HUES6 (cell line): Measurements from ENCODE around the gene C1QC.

ENCODE experiments used
- H3K27ac ChIP-seq: 2 replicates; pipeline ENCODE4 v1.7.0; 2013; ENCODE audit warnings: low read depth, mild to moderate bottlenecking, low read length, inconsistent platforms
- H3K27me3 ChIP-seq: 2 replicates; pipeline ENCODE4 v1.6.1; 2013; ENCODE audit warnings: low read length; ENCODE audit not compliant: control insufficient read depth, insufficient read depth
- H3K36me3 ChIP-seq: 2 replicates; pipeline ENCODE4 v1.6.1; 2013; ENCODE audit warnings: low read length; ENCODE audit not compliant: control insufficient read depth, insufficient read depth
- H3K4me1 ChIP-seq: 2 replicates; pipeline ENCODE4 v1.6.1; 2013; ENCODE audit warnings: low read length; ENCODE audit not compliant: control insufficient read depth, insufficient read depth
- H3K4me3 ChIP-seq: 2 replicates; pipeline ENCODE4 v1.5.1; 2013; ENCODE audit warnings: low read depth, low read length
- H3K9ac ChIP-seq: one replicate; pipeline ENCODE4 v1.6.1; 2013; ENCODE audit warnings: mild to moderate bottlenecking, low read length
- H3K9me3 ChIP-seq: 2 replicates; pipeline ENCODE4 v1.6.1; 2013; ENCODE audit warnings: low read depth, low read length; ENCODE audit not compliant: control insufficient read depth, insufficient read depth

C1QC gene

GRCh38 chr1:22650089-22650693, 6.8 kb downstream of the C1QC start:
- no peak overlapping the region for H3K27ac ChIP-seq
- no peaks in the 10 kb centered on the region for H3K4me1 ChIP-seq

GRCh38 chr1:22651941-22652856, 8.8 kb downstream of the C1QC start:
- H3K4me1 ChIP-seq = no peaks in the 10 kb centered on the region
- H3K27ac ChIP-seq = no peak overlapping the region
- no peaks in the 10 kb centered on the region for H3K36me3 ChIP-seq
- H3K9me3 ChIP-seq = no peaks in the 10 kb centered on the region
- H3K4me3 ChIP-seq = no peak overlapping the region
- no peak overlapping the region for H3K9ac ChIP-seq
- peaks cover 5% of the 10 kb centered on the region; the same call in 1 of the 2 replicates for H3K27me3 ChIP-seq

More at GRCh38 chr1:22650089-22650693, 6.8 kb downstream of the C1QC start:
- H3K9ac ChIP-seq = no peak overlapping the region
- no peak overlapping the region for H3K4me3 ChIP-seq
- H3K27me3 ChIP-seq = peaks cover 3% of the 10 kb centered on the region; the same call in 1 of the 2 replicates
- no peaks in the 10 kb centered on the region for H3K9me3 ChIP-seq
- no peaks in the 10 kb centered on the region for H3K36me3 ChIP-seq

DNA sequence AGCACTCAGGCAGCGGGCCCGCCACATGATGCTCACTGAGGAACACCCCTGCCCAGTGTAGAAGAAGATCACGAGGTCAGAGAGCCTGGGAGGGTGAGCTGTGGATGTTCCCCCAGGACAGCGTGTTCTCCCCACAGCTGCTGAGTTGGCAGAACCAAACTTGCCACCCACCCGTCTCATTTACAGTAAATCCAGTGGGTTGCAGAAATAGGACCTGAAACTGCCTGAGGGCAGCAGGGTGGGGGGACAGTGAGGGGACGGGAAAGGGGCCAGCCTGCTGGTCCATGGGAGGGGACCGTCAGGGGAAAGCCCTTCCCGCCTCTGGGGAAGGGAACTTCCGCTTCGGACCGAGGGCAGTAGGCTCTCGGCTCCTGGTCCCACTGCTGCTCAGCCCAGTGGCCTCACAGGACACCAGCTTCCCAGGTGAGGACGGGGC, 9.5 kb downstream of the C1QC start, which contains the start of gene C1QB:
Gene C1QB, plus strand, starts transcription at position 356 of the 436 bp plus-strand sequence. CDS start 6,227 bp downstream, outside the sequence.
- no peak within 1 kb of the TSS for H3K4me3 ChIP-seq
- H3K9ac ChIP-seq = no peak within 1 kb of the TSS
- H3K9me3 ChIP-seq = no peaks in the 10 kb centered on the region

GRCh38 chr1:22654692-22655091, 11.3 kb downstream of the C1QC start:
- H3K4me3 ChIP-seq = no peak overlapping the region
- H3K27ac ChIP-seq = no peak overlapping the region
- H3K9ac ChIP-seq = no peak overlapping the region
- H3K4me1 ChIP-seq = no peaks in the 10 kb centered on the region
- peaks cover 5% of the 10 kb centered on the region; the same call in 1 of the 2 replicates for H3K27me3 ChIP-seq
- no peaks in the 10 kb centered on the region for H3K36me3 ChIP-seq
- H3K9me3 ChIP-seq = no peaks in the 10 kb centered on the region

More for the DNA sequence above, 9.5 kb downstream of the C1QC start, which contains the start of gene C1QB:
- peaks cover 5% of the 10 kb centered on the region; the same call in 1 of the 2 replicates for H3K27me3 ChIP-seq
- no peaks in the 10 kb centered on the region for H3K4me1 ChIP-seq
- H3K36me3 ChIP-seq = no peaks in the 10 kb centered on the region
- H3K27ac ChIP-seq = no peak within 1 kb of the TSS

DNA sequence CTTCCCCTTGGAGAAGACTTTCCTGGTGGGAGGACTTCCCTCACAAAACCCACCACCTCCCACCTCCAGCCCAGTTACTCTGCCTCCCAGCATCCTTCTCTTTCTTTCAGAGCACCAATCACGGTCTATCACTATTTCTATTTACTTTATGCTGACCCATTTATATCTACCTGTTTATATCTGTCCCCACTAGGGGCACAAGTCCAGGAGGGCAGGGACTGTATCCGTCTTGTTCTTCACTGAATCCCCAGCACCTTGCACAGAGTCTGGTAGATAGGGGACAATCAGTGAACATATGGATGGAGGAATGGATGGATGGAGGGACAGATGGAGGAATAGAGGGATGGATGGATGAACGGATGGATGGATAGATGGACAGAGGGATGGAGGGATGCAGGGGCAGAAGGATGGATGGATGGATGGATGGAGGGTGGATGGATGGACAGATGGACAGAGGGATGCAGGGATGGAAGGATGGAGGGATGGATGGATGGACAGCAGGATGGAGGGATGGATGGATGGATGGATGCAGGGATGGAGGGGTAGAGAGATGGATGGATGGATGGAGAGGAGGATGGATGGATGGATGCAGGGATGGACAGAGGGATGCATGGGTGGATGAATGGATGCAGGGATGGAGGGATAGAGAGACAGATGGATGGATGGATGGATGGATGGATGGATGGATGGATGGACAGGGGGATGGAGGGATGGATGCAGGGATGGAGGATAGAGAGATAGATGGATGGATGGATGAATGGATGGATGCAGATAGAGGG, 15.1 kb downstream of the C1QC start:
- Histone ChIP-seq H3K4me1 (no peaks in the 10 kb centered on the region), H3K9me3 (no peaks in the 10 kb centered on the region), H3K36me3 (no peaks in the 10 kb centered on the region), H3K27me3 (peaks cover 5% of the 10 kb centered on the region; the same call in 1 of the 2 replicates), H3K4me3 (no peak overlapping the region), H3K9ac (no peak overlapping the region), H3K27ac (no peak overlapping the region)

- Histone ChIP-seq H3K27ac (no peak overlapping the region), H3K9ac (no peak overlapping the region), H3K27me3 (peaks cover 5% of the 10 kb centered on the region; the same call in 1 of the 2 replicates), H3K36me3 (no peaks in the 10 kb centered on the region), H3K9me3 (no peaks in the 10 kb centered on the region), H3K4me1 (no peaks in the 10 kb centered on the region; the same call in 1 of the 2 replicates), H3K4me3 (no peak overlapping the region)
Observed at GRCh38 chr1:22660716-22661241, 17.3 kb downstream of the C1QC start.

GRCh38 chr1:22661880-22662279, 18.4 kb downstream of the C1QC start:
- no peaks in the 10 kb centered on the region; the same call in 1 of the 2 replicates for H3K27me3 ChIP-seq

DNA sequence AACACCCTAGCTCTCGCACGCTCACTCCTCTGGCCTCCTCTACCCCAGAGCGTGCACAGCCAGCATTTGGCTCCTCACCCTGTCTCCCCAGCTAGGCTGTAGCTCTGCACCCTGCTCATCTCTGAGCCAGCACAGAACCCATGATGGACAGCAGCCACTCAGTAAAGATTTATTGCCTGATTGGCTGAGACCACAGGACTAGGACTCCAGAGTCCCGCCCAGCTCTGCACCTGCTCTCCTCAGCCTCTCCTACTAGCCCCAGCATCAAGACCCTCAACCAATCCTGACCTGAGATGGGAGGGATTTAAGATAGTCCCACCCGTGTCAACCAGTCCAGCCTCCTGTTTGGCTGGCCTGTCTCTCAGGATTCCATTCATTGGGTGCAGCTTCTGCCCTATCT, 18.9 kb downstream of the C1QC start:
- H3K36me3 ChIP-seq = no peaks in the 10 kb centered on the region
- no peaks in the 10 kb centered on the region; the same call in 1 of the 2 replicates for H3K4me1 ChIP-seq
- no peak overlapping the region for H3K9ac ChIP-seq
- no peaks in the 10 kb centered on the region for H3K9me3 ChIP-seq
- H3K27ac ChIP-seq = no peak overlapping the region
- H3K27me3 ChIP-seq = no peaks in the 10 kb centered on the region; the same call in 1 of the 2 replicates
- H3K4me3 ChIP-seq = no peak overlapping the region

More at GRCh38 chr1:22661880-22662279, 18.4 kb downstream of the C1QC start:
- no peak overlapping the region for H3K27ac ChIP-seq
- H3K36me3 ChIP-seq = no peaks in the 10 kb centered on the region
- no peak overlapping the region for H3K4me3 ChIP-seq
- no peak overlapping the region for H3K9ac ChIP-seq
- H3K4me1 ChIP-seq = no peaks in the 10 kb centered on the region; the same call in 1 of the 2 replicates
- no peaks in the 10 kb centered on the region for H3K9me3 ChIP-seq

DNA sequence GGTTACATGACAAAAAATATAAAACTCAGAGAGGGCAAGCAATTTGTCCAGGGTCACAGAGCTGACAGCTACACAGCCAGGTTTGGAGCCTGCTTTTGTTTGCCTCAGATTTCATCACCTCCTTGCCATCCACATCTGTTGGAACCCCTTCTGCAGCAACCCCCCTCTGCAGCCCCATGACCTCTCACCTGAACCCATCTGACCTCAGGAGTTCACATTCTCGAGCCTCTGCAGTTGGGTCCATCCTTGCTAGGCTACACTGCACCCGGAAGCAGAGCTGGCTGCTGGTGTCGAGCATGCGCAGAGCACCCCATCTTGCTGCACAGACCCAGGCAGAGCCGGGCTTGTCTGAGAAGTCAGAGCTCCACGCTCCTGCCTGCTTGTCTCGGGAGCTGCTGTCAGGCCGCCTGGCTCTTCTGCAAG, 19.6 kb downstream of the C1QC start:
- H3K27ac ChIP-seq = no peak overlapping the region
- H3K4me1 ChIP-seq = no peaks in the 10 kb centered on the region; the same call in 1 of the 2 replicates
- no peaks in the 10 kb centered on the region for H3K9me3 ChIP-seq
- no peak overlapping the region for H3K9ac ChIP-seq
- H3K4me3 ChIP-seq = no peak overlapping the region
- no peaks in the 10 kb centered on the region for H3K36me3 ChIP-seq
- H3K27me3 ChIP-seq = no peaks in the 10 kb centered on the region; the same call in 1 of the 2 replicates

- H3K36me3 ChIP-seq = no peaks in the 10 kb centered on the region
- no peaks in the 10 kb centered on the region; the same call in 1 of the 2 replicates for H3K4me1 ChIP-seq
- no peaks in the 10 kb centered on the region for H3K9me3 ChIP-seq
- no peak overlapping the region for H3K4me3 ChIP-seq
- no peak overlapping the region for H3K27ac ChIP-seq
- no peak overlapping the region for H3K9ac ChIP-seq
- no peaks in the 10 kb centered on the region; the same call in 1 of the 2 replicates for H3K27me3 ChIP-seq
Observed at GRCh38 chr1:22665752-22666151, 22.3 kb downstream of the C1QC start.
